GM12865 (cell line): Measurements from ENCODE around the gene BDH1.

Source experiments
- DNase-seq: peaks from one replicate; pipeline ENCODE4 v3.0.0; 2010; ENCODE audit warnings: low read depth
- H3K4me3 ChIP-seq: 2 replicates; pipeline ENCODE4 v1.5.1; 2011; ENCODE audit warnings: mild to moderate bottlenecking, low read depth, low read length, control low read depth
- CTCF ChIP-seq: IDR thresholded peaks from 2 replicates; pipeline ENCODE4 v1.5.1; 2011; ENCODE audit warnings: low read length, control low read depth, low read depth, inconsistent platforms; ENCODE audit not compliant: insufficient read depth; ENCODE audit errors: missing control alignments

Gene BDH1

GRCh38 chr3:197505796-197506548 lies 49.8 kb downstream of the BDH1 start:
- TF ChIP-seq CTCF = no peak
- no peak for DNase-seq
- no peak overlapping the region for H3K4me3 ChIP-seq

- no peak for DNase-seq
- no peak for TF ChIP-seq CTCF
- H3K4me3 ChIP-seq = no peak overlapping the region
Measured at GRCh38 chr3:197504641-197505121, 51.1 kb downstream of the BDH1 start.

GRCh38 chr3:197504229-197504628 lies 51.5 kb downstream of the BDH1 start:
- no peak for DNase-seq
- no peak overlapping the region for H3K4me3 ChIP-seq
- TF ChIP-seq CTCF = no peak

- no peak overlapping the region for H3K4me3 ChIP-seq
- no peak for TF ChIP-seq CTCF
- no peak for DNase-seq
Measured at GRCh38 chr3:197503652-197504051, 52.1 kb downstream of the BDH1 start.

- H3K4me3 ChIP-seq = no peak overlapping the region
- TF ChIP-seq CTCF = peak; percentile 73
- peak; percentile 89 for DNase-seq
Measured at GRCh38 chr3:197501879-197502620, 53.7 kb downstream of the BDH1 start.

GRCh38 chr3:197501496-197501878 lies 54.3 kb downstream of the BDH1 start:
- no peak overlapping the region for H3K4me3 ChIP-seq
- peak; percentile 69 for DNase-seq
- TF ChIP-seq CTCF = no peak
